Glutamatergic neuron (in vitro differentiated cells): Measurements from ENCODE around the gene PRUNE1. TPM values are rescaled to one million over a fixed set of nuclear protein-coding genes. Genes with fewer than 3 reads are reported as not detected.

Experiments used
- DNase-seq: peaks from one replicate; pipeline ENCODE4 v3.0.0; 2022
- H3K27ac Mint-ChIP-seq: one replicate; pipeline ENCODE4 v1.8.0; 2020; ENCODE audit warnings: mild to moderate bottlenecking, mixed read lengths, inconsistent platforms; ENCODE audit not compliant: unreplicated experiment
- H3K27me3 Mint-ChIP-seq: one replicate; pipeline ENCODE4 v1.8.0; 2020; ENCODE audit warnings: mild to moderate bottlenecking, moderate library complexity, mixed read lengths, inconsistent platforms; ENCODE audit not compliant: unreplicated experiment
- H3K36me3 Mint-ChIP-seq: one replicate; pipeline ENCODE4 v1.8.0; 2020; ENCODE audit warnings: mild to moderate bottlenecking, mixed read lengths, inconsistent platforms; ENCODE audit not compliant: unreplicated experiment
- H3K4me1 Mint-ChIP-seq: one replicate; pipeline ENCODE4 v1.8.0; 2020; ENCODE audit warnings: mild to moderate bottlenecking, low read depth, mixed read lengths, inconsistent platforms; ENCODE audit not compliant: unreplicated experiment
- H3K4me3 Mint-ChIP-seq: one replicate; pipeline ENCODE4 v1.8.0; 2020; ENCODE audit warnings: mild to moderate bottlenecking, mixed read lengths, inconsistent platforms; ENCODE audit not compliant: unreplicated experiment
- H3K9me3 Mint-ChIP-seq: one replicate; pipeline ENCODE4 v1.8.0; 2020; ENCODE audit warnings: mild to moderate bottlenecking, moderate library complexity, mixed read lengths, inconsistent platforms; ENCODE audit not compliant: unreplicated experiment
- CTCF ChIP-seq: fragments of 200-600 bp; sonication (generic); IDR thresholded peaks from one replicate; pipeline ENCODE4 v1.5.0; 2021; ENCODE audit not compliant: partially characterized antibody, unreplicated experiment
- total RNA-seq: library from RNA; stranded (reverse); fragmentation: NEBNext Ultra II Directional; extraction: Animal tissue kit (Norgen Biotek cat#: 25700); gene quantifications from one replicate; pipeline ENCODE4 v1.2.1, GENCODE V29; 2021; ENCODE audit not compliant: unreplicated experiment

Gene PRUNE1
- total RNA-seq, 1 donor from 2014 or later = 14.9 TPM

GRCh38 chr1:150976879-150977694 lies 31.2 kb upstream of the PRUNE1 start:
- no peak for TF ChIP-seq CTCF
- Mint-ChIP-seq H3K27ac (no peak overlapping the region), H3K4me1 (peaks cover 23% of the 10 kb centered on the region), H3K36me3 (no peaks in the 10 kb centered on the region), H3K9me3 (peaks cover 4% of the 10 kb centered on the region), H3K4me3 (no peak overlapping the region), H3K27me3 (peaks cover 7% of the 10 kb centered on the region)
- no peak for DNase-seq

GRCh38 chr1:150979092-150980056 lies 28.9 kb upstream of the PRUNE1 start:
- H3K27ac Mint-ChIP-seq = no peak overlapping the region

GRCh38 chr1:150981177-150981804 lies 27.0 kb upstream of the PRUNE1 start:
- no peak for TF ChIP-seq CTCF
- peaks cover 3% of the 10 kb centered on the region for H3K27me3 Mint-ChIP-seq
- H3K9me3 Mint-ChIP-seq = no peaks in the 10 kb centered on the region
- H3K4me3 Mint-ChIP-seq = peak overlapping the region; percentile 59
- peak overlapping the region; percentile 53 for H3K27ac Mint-ChIP-seq
- no peaks in the 10 kb centered on the region for H3K36me3 Mint-ChIP-seq
- peak; percentile 75 for DNase-seq
- H3K4me1 Mint-ChIP-seq = peaks cover 11% of the 10 kb centered on the region

More at GRCh38 chr1:150979092-150980056, 28.9 kb upstream of the PRUNE1 start:
- peaks cover 7% of the 10 kb centered on the region for H3K27me3 Mint-ChIP-seq
- peak; percentile 100 for TF ChIP-seq CTCF
- H3K4me1 Mint-ChIP-seq = peaks cover 11% of the 10 kb centered on the region
- no peaks in the 10 kb centered on the region for H3K36me3 Mint-ChIP-seq
- peak; percentile 87 for DNase-seq
- no peaks in the 10 kb centered on the region for H3K9me3 Mint-ChIP-seq
- no peak overlapping the region for H3K4me3 Mint-ChIP-seq

- peaks cover 11% of the 10 kb centered on the region for H3K4me1 Mint-ChIP-seq
- H3K36me3 Mint-ChIP-seq = no peaks in the 10 kb centered on the region
- peaks cover 3% of the 10 kb centered on the region for H3K27me3 Mint-ChIP-seq
- peak within 1 kb of the TSS; percentile 59 for H3K4me3 Mint-ChIP-seq
- no peak for DNase-seq
- TF ChIP-seq CTCF = no peak
- H3K9me3 Mint-ChIP-seq = no peaks in the 10 kb centered on the region
- peak within 1 kb of the TSS; percentile 53 for H3K27ac Mint-ChIP-seq
These were observed 26.2 kb upstream of the PRUNE1 start, which contains the start of gene ANXA9 for GRCh38 chr1:150981805-150982712. ANXA9 (plus strand) TSS chr1:150982292; CDS start chr1:150983106, 814 bp downstream.
